Lower lobe of right lung (tissue), 2 donors: ENCODE measurements around the gene LHX4. TPM values are rescaled to one million over a fixed set of nuclear protein-coding genes. Genes with fewer than 3 reads are reported as not detected.
"Not testable (repeated sequence)": the region's sequence is repeated elsewhere in the genome, so short reads cannot be mapped to it uniquely, and the experiment has no call there.

Source experiments
- ATAC-seq, 2 donors: fragments of 200-7000 bp; cut with Tn5 transposase; one replicate each; pipeline ENCODE4 v1.9.1; 2020 to 2022; ENCODE audit warnings: mild to moderate bottlenecking in 2 of 2, moderate library complexity in 2 of 2
- DNase-seq: peaks from one replicate; pipeline ENCODE4 v3.0.0-alpha.2; 2020
- H3K27ac ChIP-seq: fragments of 200-600 bp; one replicate; pipeline ENCODE4 v1.8.0; 2022
- H3K27me3 ChIP-seq: fragments of 200-600 bp; one replicate; pipeline ENCODE4 v1.8.0; 2022; ENCODE audit warnings: low read depth
- H3K36me3 ChIP-seq: fragments of 200-600 bp; one replicate; pipeline ENCODE4 v1.8.0; 2022; ENCODE audit warnings: mild to moderate bottlenecking
- H3K4me1 ChIP-seq: fragments of 200-600 bp; one replicate; pipeline ENCODE4 v1.8.0; 2022
- H3K4me3 ChIP-seq: fragments of 200-600 bp; one replicate; pipeline ENCODE4 v1.8.0; 2022; ENCODE audit warnings: mild to moderate bottlenecking
- H3K9me3 ChIP-seq: fragments of 200-600 bp; one replicate; pipeline ENCODE4 v1.8.0; 2022
- intact Hi-C: fragments of 100-400 bp; cut with DNase I; formaldehyde crosslinking; loops from one replicate; pipeline ENCODE4 v1.11.0; 2022
- total RNA-seq: library from RNA; stranded (reverse); fragmentation: NEBNext Ultra II Directional; extraction: Animal tissue kit (Norgen Biotek cat#: 25700); gene quantifications from one replicate; pipeline ENCODE4 v1.2.1, GENCODE V29; 2021
- TF ChIP-seq, protein P1 (sequence below): fragments of 200-600 bp; IDR thresholded peaks from one replicate; pipeline ENCODE4 v1.8.0; 2022; ENCODE audit warnings: antibody characterized with exemption, mild to moderate bottlenecking
- donor health status: DM: no; HTN: yes; CAD: no; lungs with severe emphysema.

The LHX4 gene
- total RNA-seq, 1 donor from 2014 or later, result not detected

DNA sequence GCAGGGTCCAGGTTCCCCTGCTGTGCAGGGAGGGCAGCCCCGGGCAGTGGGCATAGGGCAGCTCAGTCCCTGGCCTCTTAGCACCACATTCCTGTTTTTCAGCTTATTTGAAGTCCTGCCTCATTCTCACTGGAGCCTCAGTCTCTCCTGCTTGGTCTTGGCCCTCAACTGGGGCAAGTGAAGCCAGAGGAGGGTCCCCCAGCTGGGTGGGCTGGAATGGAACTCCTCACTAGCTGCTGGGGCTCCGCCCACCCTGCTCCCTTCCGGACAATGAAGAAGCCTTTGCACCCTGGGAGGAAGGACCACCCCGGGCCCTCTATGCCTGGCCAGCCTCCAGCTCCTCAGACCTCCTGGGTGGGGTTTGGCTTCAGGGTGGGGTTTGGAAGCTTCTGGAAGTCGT, 32.8 kb upstream of the LHX4 start:
- intact Hi-C loops, result no loop called here
- H3K4me1 ChIP-seq, result no peaks in the 10 kb centered on the region
- no peak for DNase-seq
- H3K27ac ChIP-seq, result no peak overlapping the region
- ATAC-seq, result no peak
- H3K9me3 ChIP-seq, result no peaks in the 10 kb centered on the region
- no peaks in the 10 kb centered on the region for H3K27me3 ChIP-seq
- peaks cover 65% of the 10 kb centered on the region for H3K36me3 ChIP-seq
- no peak overlapping the region for H3K4me3 ChIP-seq
- TF ChIP-seq, protein P1, sequence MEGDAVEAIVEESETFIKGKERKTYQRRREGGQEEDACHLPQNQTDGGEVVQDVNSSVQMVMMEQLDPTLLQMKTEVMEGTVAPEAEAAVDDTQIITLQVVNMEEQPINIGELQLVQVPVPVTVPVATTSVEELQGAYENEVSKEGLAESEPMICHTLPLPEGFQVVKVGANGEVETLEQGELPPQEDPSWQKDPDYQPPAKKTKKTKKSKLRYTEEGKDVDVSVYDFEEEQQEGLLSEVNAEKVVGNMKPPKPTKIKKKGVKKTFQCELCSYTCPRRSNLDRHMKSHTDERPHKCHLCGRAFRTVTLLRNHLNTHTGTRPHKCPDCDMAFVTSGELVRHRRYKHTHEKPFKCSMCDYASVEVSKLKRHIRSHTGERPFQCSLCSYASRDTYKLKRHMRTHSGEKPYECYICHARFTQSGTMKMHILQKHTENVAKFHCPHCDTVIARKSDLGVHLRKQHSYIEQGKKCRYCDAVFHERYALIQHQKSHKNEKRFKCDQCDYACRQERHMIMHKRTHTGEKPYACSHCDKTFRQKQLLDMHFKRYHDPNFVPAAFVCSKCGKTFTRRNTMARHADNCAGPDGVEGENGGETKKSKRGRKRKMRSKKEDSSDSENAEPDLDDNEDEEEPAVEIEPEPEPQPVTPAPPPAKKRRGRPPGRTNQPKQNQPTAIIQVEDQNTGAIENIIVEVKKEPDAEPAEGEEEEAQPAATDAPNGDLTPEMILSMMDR, result no peak

DNA sequence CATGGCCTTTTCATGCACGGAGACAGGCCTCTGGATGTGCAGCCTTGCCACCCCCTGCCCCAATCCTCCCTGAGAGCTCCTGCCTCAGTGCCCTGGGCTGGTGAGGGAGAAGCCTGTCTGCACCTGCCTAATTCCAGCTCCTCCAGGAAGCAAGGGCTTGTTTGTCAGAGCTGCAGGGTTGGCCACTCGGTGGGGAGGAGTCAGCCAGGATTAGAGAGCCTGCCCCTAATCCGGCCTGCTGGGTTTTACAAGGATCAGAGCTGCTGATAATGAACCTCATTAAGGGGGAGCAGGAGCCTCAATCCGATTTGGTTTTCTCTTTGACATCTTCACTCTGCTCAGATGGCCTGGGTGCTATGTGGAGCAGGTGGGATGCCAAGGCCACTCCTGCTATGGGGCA, 31.9 kb upstream of the LHX4 start:
- Histone ChIP-seq H3K27me3 (no peaks in the 10 kb centered on the region), H3K4me1 (no peaks in the 10 kb centered on the region), H3K27ac (no peak overlapping the region), H3K36me3 (peaks cover 57% of the 10 kb centered on the region), H3K4me3 (no peak overlapping the region), H3K9me3 (no peaks in the 10 kb centered on the region)
- TF ChIP-seq, protein P1, result no peak
- DNase-seq, result no peak
- ATAC-seq, result no peak
- intact Hi-C loops, result no loop called here

DNA sequence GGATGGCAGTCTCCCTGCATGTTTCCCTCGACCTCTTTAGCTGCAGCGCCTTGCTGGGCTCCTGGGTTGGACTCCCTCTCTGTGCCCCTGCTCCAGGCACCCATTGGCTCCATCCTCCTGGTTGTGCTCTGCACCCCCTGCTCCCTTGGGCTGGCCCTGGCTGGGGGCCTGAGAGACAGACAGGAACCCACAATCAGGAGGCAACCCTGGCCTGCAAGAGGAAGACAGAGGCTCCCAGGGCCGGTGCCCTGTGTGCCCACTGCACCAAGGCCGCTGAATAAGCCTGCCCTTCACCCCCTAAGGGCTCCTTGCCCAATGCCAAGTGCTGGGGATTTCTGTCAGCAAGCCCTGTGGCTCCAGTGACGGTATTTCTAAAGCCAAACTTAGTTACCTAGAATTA, 31.5 kb upstream of the LHX4 start:
- intact Hi-C loops, result no loop called here
- H3K4me3 ChIP-seq, result no peak overlapping the region
- no peak for DNase-seq
- TF ChIP-seq, protein P1, result no peak
- no peak for ATAC-seq
- H3K4me1 ChIP-seq, result no peaks in the 10 kb centered on the region
- H3K27me3 ChIP-seq, result no peaks in the 10 kb centered on the region
- H3K36me3 ChIP-seq, result peaks cover 54% of the 10 kb centered on the region
- H3K9me3 ChIP-seq, result no peaks in the 10 kb centered on the region
- no peak overlapping the region for H3K27ac ChIP-seq

DNA sequence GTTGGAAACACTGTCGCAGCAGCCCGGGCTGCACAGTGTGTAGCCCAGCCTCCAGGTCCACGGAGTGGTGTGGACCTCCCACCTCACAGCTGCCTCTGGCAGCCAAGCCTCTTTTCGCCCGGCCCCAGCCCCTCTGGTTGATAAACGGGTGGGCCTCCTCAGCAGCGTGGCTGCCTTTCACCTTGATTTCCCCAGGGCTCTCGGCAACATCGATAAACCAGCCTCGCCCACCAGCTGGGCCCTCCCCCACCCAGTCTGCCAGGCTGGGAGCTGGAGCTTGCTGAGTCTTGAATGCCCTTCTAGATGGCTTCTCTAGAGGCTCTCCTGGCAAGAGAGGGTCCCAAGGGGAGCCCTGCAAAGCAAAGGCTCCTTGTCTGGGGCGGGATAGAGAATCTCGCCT, 31.0 kb upstream of the LHX4 start:
- no peaks in the 10 kb centered on the region for H3K4me1 ChIP-seq
- no peaks in the 10 kb centered on the region for H3K9me3 ChIP-seq
- DNase-seq (no peak), ATAC-seq (no peak)
- no peaks in the 10 kb centered on the region for H3K27me3 ChIP-seq
- intact Hi-C loops, result no loop called here
- H3K36me3 ChIP-seq, result peaks cover 50% of the 10 kb centered on the region
- no peak overlapping the region for H3K4me3 ChIP-seq
- TF ChIP-seq, protein P1, result no peak
- no peak overlapping the region for H3K27ac ChIP-seq

DNA sequence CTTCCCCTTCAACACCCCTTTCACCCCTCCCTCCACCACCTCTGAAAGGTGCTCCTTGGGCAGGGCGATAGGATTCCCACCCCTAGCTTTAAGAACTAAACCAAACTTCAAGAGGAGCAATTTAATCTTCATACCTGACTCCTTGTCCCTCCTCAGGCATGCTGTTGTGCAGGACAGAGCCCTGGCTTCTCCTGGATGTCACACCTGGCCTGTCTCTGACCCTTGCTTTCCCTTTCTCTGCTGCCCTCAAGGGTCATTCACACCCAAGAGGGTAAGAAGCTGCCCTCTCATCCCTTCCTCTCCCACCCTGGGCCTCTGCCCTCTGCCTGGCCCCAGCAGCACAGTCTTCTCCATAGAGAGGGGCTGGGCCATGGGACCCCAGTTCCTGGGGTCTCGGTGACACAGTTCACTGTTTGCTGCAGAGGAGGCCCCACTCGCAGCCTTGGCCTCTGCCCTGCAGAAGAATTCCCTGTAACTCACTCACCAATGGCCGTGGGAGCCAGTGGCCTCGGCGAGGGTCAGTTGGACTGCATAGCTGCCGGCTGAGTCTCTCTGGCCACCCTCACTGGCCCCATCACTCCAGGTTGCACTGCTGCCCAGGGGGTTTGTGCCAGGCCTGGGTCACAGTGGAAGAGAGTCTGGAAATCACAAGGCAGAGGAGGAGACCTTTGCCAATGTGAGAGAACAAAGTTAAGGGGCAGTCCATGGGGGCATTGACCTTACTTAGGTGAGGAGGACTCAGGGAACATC, 28.4 kb upstream of the LHX4 start:
- Histone ChIP-seq H3K27ac (no peak overlapping the region), H3K4me3 (no peak overlapping the region), H3K27me3 (no peaks in the 10 kb centered on the region), H3K36me3 (peaks cover 26% of the 10 kb centered on the region), H3K9me3 (no peaks in the 10 kb centered on the region), H3K4me1 (no peaks in the 10 kb centered on the region)
- ATAC-seq (no peak), DNase-seq (no peak)
- TF ChIP-seq, protein P1, result no peak
- intact Hi-C loops, result no loop called here

DNA sequence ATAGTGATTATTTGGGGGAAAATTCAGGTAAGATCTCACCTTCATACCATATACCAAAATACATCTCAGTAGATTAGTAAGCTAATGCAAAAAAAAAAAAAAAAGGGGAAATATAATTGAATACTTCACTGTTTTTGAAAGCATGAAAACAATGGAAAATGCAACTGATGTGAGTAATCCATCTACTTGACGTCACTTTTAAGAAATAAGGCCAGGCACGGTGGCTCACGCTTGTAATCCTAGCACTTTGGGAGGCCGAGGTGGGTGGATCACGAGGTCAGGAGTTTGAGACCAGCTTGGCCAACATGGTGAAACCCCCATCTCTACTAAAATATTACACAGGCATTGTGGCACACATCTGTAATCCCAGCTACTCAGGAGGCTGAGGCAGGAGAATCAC, 27.5 kb upstream of the LHX4 start:
- H3K9me3 ChIP-seq, H3K27ac ChIP-seq, ATAC-seq, H3K4me1 ChIP-seq, intact Hi-C loops, DNase-seq, H3K27me3 ChIP-seq, H3K4me3 ChIP-seq: not testable (repeated sequence)
- peaks cover 17% of the 10 kb centered on the region for H3K36me3 ChIP-seq
